ENCODE measurements around the gene RAMP1.
"Not testable (repeated sequence)": the region's sequence is repeated elsewhere in the genome, so short reads cannot be mapped to it uniquely, and the experiment has no call there.

Gene RAMP1

GRCh38 chr2:237935740-237936452 lies 76.5 kb downstream of the RAMP1 start:
- no peak for DNase-seq (ENCODE audit: low read depth)
- H3K4me3 ChIP-seq (ENCODE audit: low read depth, low read length), result no peak overlapping the region

GRCh38 chr2:237939251-237939650 lies 79.8 kb downstream of the RAMP1 start:
- no peak for DNase-seq (ENCODE audit: low read depth)
- H3K4me3 ChIP-seq (ENCODE audit: low read depth, low read length), result no peak overlapping the region

- no peak overlapping the region for H3K4me3 ChIP-seq (ENCODE audit: low read depth, low read length)
- no peak for DNase-seq (ENCODE audit: low read depth)
Observed at GRCh38 chr2:237940828-237941227, 81.4 kb downstream of the RAMP1 start.

GRCh38 chr2:237941239-237941638 lies 81.8 kb downstream of the RAMP1 start:
- DNase-seq (ENCODE audit: low read depth), result no peak
- no peak overlapping the region for H3K4me3 ChIP-seq (ENCODE audit: low read depth, low read length)

- DNase-seq (ENCODE audit: low read depth), result no peak
Observed at GRCh38 chr2:237942513-237942899, 83.1 kb downstream of the RAMP1 start.

GRCh38 chr2:237943395-237944094 lies 84.1 kb downstream of the RAMP1 start:
- H3K4me3 ChIP-seq (ENCODE audit: low read depth, low read length), result no peak overlapping the region
- no peak for DNase-seq (ENCODE audit: low read depth)

More at GRCh38 chr2:237942513-237942899, 83.1 kb downstream of the RAMP1 start:
- H3K4me3 ChIP-seq (ENCODE audit: low read depth, low read length), result no peak overlapping the region

- H3K4me3 ChIP-seq (ENCODE audit: low read depth, low read length), result no peak overlapping the region
- DNase-seq (ENCODE audit: low read depth), result no peak
Observed at GRCh38 chr2:237944302-237944701, 84.9 kb downstream of the RAMP1 start.

GRCh38 chr2:237946423-237946822 lies 87.0 kb downstream of the RAMP1 start:
- DNase-seq (ENCODE audit: low read depth), result no peak

GRCh38 chr2:237951354-237951753 lies 91.9 kb downstream of the RAMP1 start:
- H3K4me3 ChIP-seq (ENCODE audit: low read depth, low read length); DNase-seq (ENCODE audit: low read depth): not testable (repeated sequence)

More at GRCh38 chr2:237946423-237946822, 87.0 kb downstream of the RAMP1 start:
- no peak overlapping the region for H3K4me3 ChIP-seq (ENCODE audit: low read depth, low read length)

- no peak for DNase-seq (ENCODE audit: low read depth)
- no peak overlapping the region for H3K4me3 ChIP-seq (ENCODE audit: low read depth, low read length)
Observed at GRCh38 chr2:237951878-237952277, 92.5 kb downstream of the RAMP1 start.

- no peak overlapping the region for H3K4me3 ChIP-seq (ENCODE audit: low read depth, low read length)
- DNase-seq (ENCODE audit: low read depth), result no peak
Observed at GRCh38 chr2:237952851-237953250, 93.4 kb downstream of the RAMP1 start.

GRCh38 chr2:237955640-237956401 lies 96.4 kb downstream of the RAMP1 start:
- peak overlapping the region; percentile 27 for H3K4me3 ChIP-seq (ENCODE audit: low read depth, low read length)

GRCh38 chr2:237956402-237956736 lies 96.9 kb downstream of the RAMP1 start:
- H3K4me3 ChIP-seq (ENCODE audit: low read depth, low read length), result peak overlapping the region; percentile 27
- no peak for DNase-seq (ENCODE audit: low read depth)

More at GRCh38 chr2:237955640-237956401, 96.4 kb downstream of the RAMP1 start:
- no peak for DNase-seq (ENCODE audit: low read depth)

- DNase-seq (ENCODE audit: low read depth), result no peak
Observed at GRCh38 chr2:237961637-237962036, 102.2 kb downstream of the RAMP1 start.

More at GRCh38 chr2:237961637-237962036, 102.2 kb downstream of the RAMP1 start:
- H3K4me3 ChIP-seq (ENCODE audit: low read depth, low read length), result no peak overlapping the region
